Cortex of kidney (tissue), 1 donor: ENCODE data around the gene PCDHGA12.

Experiments used
- DNase-seq: peaks from one replicate; lab custom pipeline; 2025; lab: John Stamatoyannopoulos, UW

PCDHGA12 gene

GRCh38 chr5:141439411-141440141, 9.3 kb downstream of the PCDHGA12 start:
- DNase-seq = no peak

GRCh38 chr5:141440341-141440740, 10.0 kb downstream of the PCDHGA12 start:
- no peak for DNase-seq

GRCh38 chr5:141441571-141442170, 11.4 kb downstream of the PCDHGA12 start:
- no peak for DNase-seq

DNA sequence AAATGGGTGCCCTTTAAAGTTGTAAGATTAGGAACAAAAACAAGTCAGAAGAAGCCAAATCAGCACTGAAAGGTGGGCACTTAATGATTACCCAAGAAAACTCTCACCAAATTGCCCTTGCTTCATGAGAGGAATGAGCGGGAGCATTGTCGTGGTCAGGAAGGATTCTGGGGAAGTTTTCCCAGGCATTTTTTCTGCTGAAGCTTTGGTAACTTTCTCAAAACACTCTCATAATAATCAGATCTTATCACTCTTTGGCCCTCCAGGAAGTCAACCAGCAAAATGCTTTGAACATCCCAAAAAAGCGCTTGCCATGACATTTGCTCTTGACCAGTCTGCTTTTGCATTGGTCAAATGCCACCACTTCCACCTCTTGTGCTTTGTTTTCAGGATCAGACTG, 35.0 kb downstream of the PCDHGA12 start:
- DNase-seq = no peak

DNA sequence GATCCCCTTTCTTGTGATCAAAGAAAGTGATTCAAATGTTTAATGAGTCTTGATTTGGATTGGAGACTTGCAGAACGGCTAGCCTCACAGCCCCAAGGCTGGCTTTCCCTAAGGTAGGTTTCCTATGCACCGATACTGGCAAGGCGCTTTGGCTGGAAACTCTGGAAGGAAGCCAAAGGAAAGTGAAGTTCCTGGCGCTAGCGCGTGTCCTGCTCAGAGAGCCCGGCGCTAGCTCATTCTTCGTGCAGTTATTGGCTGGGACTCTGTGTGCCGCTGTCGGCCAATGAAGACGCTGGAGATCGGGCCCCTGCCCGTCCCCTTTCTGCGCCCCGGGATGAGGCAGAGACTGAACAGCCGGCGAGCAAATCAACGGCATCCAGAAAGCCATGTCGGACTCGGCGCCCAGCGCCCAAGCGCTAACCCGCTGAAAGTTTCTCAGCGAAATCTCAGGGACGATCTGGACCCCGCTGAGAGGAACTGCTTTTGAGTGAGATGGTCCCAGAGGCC, 45.4 kb downstream of the PCDHGA12 start, which contains the start of gene PCDHGC3:
Gene PCDHGC3, plus strand, starts transcription at position 342 of the 507 bp plus-strand sequence. Its CDS starts 151 bp downstream, at position 493.
- DNase-seq = no peak

- DNase-seq = no peak
Observed at GRCh38 chr5:141476132-141476911, 46.0 kb downstream of the PCDHGA12 start.

- no peak for DNase-seq
Observed at GRCh38 chr5:141477044-141477575, 46.8 kb downstream of the PCDHGA12 start.

DNA sequence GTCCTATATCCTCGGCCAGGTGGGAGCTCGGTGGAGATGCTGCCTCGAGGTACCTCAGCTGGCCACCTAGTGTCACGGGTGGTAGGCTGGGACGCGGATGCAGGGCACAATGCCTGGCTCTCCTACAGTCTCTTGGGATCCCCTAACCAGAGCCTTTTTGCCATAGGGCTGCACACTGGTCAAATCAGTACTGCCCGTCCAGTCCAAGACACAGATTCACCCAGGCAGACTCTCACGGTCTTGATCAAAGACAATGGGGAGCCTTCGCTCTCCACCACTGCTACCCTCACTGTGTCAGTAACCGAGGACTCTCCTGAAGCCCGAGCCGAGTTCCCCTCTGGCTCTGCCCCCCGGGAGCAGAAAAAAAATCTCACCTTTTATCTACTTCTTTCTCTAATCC, 47.5 kb downstream of the PCDHGA12 start:
- DNase-seq = no peak

DNA sequence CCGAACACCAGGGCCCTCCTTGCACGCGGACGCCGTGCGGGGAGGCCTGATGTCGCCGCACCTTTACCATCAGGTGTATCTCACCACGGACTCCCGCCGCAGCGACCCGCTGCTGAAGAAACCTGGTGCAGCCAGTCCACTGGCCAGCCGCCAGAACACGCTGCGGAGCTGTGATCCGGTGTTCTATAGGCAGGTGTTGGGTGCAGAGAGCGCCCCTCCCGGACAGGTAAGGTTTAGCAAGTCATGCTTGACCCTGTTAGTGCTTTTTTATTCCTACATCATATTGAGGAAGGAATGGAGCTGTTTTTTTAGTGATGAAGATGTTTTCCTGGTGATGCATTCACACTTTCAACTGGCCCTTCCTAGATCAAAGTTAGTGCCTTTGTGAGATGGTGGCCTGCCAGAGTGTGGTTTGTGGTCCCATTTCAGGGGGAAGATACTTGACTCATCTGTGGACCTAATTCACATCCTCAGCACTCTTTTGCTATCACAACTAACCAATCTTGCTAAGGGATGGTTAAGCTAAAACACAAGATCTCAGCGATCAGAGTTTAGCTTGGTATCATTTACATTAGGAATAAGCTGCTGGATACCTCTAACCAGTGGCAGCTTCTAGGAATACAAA, 48.1 kb downstream of the PCDHGA12 start:
- no peak for DNase-seq

GRCh38 chr5:141479776-141480175, 49.5 kb downstream of the PCDHGA12 start:
- DNase-seq = no peak
